Measurements from ENCODE around the gene RNF111.
"Not testable (repeated sequence)": the region's sequence is repeated elsewhere in the genome, so short reads cannot be mapped to it uniquely, and the experiment has no call there.

RNF111 gene

DNA sequence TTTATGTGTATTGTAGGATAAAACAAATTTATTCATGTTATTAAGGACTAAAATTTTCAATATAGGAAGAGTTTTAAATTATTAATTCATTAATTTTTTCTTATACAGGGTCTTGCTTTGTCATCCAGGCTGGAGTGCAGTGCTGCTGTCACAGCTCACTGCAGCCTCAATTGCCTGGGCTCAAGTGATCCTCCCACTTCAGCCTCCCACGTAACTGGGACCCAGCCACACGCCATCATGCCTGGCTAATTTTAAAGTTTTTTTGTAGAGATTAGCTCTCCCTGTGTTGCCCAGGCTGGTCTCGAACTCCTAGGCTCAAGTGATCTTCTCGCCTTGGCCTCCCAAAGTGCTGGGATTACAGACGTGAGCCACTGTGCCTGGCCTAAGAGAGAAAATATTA, 132.2 kb downstream of the RNF111 start:
- no peak for DNase-seq (ENCODE audit: insufficient read length)
- no peak for FAIRE-seq
- TF ChIP-seq TAF1 (IDR thresholded peaks at IDR 0.05; ENCODE audit: borderline replicate concordance, low read depth, low read length) = no peak
- TF ChIP-seq POLR2A (IDR thresholded peaks at IDR 0.05; ENCODE audit: low read depth, low read length) = no peak
- no peak for TF ChIP-seq POLR2AphosphoS5 (IDR thresholded peaks at IDR 0.05; ENCODE audit: low read depth, low read length)

DNA sequence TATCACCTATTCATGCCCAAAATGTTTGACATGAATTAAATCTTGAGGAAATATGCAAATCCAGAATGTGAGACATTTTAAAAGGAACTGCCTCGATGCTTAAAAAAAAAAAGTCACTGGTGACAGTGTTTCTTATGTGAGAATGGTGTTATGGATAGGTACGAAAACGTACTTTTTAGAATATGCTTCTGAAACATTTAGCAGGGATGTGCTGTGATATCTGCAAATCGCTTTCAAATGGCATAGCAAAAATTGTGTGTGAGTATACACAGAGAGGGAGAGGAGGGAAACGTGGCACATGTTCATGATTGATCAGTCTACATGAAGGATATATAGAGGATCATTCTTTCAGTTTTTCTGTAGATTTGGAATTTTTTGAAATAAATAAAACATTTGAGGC, 133.5 kb downstream of the RNF111 start:
- FAIRE-seq (no peak), DNase-seq (ENCODE audit: insufficient read length) (no peak)
- TF ChIP-seq TAF1 (IDR thresholded peaks at IDR 0.05; ENCODE audit: borderline replicate concordance, low read depth, low read length) (no peak), POLR2A (IDR thresholded peaks at IDR 0.05; ENCODE audit: low read depth, low read length) (no peak), POLR2AphosphoS5 (IDR thresholded peaks at IDR 0.05; ENCODE audit: low read depth, low read length) (no peak)

DNA sequence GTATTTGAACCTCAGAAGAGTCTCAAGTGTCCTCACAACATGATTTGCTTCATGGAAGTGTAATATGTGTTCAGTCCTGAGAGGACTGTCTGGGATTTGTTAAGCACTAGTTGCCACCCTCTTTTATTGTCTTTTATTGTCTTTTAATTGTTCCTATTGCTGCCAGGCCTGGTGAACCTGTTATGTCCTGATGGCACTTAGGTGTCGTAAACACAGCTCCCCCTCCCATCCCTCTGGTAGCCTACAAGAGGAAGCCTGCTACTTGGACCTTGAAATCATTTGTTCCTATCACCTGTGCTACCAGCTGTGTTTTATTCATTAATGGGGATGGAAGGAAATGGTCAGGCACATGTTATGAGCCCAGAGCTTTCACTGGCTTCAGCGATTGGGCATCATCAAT, 136.8 kb downstream of the RNF111 start:
- DNase-seq (ENCODE audit: insufficient read length) (no peak), FAIRE-seq (no peak)
- TF ChIP-seq POLR2AphosphoS5 (IDR thresholded peaks at IDR 0.05; ENCODE audit: low read depth, low read length) (no peak; the same call in 1 of the 2 replicates), TAF1 (IDR thresholded peaks at IDR 0.05; ENCODE audit: borderline replicate concordance, low read depth, low read length) (no peak), POLR2A (IDR thresholded peaks at IDR 0.05; ENCODE audit: low read depth, low read length) (no peak; the same call in none of the 2 replicates)

DNA sequence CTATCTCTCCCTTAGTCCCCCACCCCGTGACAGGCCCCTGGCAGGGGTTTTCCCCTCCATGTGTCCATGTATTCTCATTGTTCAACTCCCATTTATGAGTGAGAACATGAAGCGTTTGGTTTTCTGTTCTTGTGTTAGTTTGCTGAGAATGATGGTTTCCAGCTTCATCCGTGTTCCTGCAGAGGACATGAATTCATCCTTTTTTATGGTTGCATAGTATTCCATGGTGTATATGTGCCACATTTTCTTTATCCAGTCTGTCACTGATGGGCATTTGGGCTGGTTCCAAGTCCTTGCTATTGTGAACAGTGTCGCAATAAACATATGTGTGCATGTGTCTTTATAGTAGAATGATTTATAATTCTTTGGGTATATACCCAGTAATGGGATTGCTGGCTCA, 138.2 kb downstream of the RNF111 start:
- DNase-seq (ENCODE audit: insufficient read length); FAIRE-seq: not testable (repeated sequence)

DNA sequence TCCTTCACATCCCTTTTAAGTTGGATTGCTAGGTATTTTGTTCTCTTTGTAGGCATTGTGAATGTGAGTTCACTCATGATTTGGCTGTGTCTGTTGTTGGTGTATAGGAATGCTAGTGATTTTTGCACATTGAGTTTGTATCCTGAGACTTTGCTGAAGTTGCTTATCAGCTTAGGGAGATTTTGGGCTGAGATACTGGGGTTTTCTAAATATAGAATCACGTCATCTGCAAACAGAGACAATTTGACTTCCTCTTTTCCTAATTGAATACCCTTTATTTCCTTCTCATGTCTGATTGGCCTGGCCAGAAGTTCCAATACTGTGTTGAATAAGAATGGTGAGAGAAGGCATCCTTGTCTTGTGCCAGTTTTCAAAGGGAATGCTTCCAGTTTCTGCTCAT, 139.8 kb downstream of the RNF111 start:
- FAIRE-seq; DNase-seq (ENCODE audit: insufficient read length): not testable (repeated sequence)

DNA sequence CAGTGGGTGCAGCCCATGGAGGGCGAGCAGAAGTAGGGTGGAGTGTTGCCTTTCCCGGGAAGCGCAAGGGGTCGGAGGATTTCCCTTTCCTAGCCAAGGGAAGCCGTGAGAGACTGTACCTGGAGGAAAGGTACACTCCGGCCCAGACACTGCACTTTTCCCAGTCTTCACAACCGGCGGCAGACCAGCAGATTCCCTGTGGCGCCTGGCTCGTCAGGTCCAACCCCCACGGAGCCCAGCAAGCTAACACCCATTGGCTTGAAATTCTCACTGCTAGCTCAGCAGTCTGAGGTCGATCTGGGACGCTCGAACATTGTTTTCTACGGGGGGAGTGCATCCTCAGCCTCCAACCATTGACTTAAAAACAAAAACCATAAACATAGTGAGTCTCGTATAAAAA, 144.0 kb downstream of the RNF111 start:
- TF ChIP-seq TAF1 (IDR thresholded peaks at IDR 0.05; ENCODE audit: borderline replicate concordance, low read depth, low read length) = no peak
- FAIRE-seq (no peak), DNase-seq (ENCODE audit: insufficient read length) (no peak)

DNA sequence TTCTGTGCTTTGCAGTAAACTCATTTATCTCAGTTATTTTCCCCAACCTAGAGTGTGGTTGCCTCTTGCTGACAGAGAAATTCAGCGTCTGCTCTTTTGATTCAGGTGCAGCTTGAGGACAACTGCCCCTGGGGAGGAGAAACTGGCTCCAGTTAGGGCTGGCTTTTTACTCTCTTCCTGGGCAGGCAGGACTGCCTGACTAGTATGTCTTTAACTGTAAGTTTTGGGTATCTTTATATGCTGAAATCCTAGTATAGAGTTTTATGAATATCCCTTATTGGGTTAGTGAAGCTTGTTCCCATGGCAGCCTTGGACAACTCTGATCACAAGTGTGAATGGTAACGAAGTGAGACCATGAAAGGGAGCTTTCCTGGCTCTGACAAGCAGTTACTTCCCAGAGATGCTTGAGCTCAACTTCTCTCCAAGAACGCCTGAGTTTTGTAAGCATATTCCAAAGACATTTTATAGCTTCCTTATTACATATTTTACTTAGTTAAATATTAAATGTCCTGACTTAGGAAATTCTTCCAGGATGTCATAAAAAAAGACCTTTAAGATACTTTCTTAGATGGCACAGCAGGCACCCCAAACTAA, 144.6 kb downstream of the RNF111 start:
- no peak for FAIRE-seq
- TF ChIP-seq TAF1 (IDR thresholded peaks at IDR 0.05; ENCODE audit: borderline replicate concordance, low read depth, low read length) = no peak
- TF ChIP-seq POLR2A (IDR thresholded peaks at IDR 0.05; ENCODE audit: low read depth, low read length) = 0 out of 2 replicates have a peak, but pooled peaks have one; percentile 19
- DNase-seq (ENCODE audit: insufficient read length) = no peak

DNA sequence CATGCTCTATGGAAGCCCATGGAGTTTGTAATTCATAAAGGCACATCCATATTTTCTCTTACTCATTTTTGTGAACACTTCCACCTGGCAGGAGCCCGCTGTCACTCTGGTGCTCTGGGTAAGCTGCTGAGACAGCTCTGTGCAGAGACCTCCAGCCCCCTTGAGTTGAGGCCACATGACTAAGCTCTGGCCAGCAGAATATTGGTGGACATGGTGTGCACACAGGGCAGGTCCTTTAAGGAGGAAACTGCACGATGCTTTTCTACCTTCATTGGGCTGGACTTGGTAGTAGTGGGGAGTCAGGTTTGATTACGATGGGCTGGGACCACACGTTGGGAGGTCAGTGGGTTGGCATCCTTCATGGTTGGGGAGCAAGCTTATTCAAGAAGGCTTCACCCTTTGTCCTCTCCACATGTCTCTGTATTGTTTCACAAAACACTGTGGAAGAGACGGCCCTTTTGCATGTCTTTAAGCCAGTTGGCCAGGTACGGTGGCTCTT, 146.5 kb downstream of the RNF111 start:
- FAIRE-seq (peak; percentile 24), DNase-seq (ENCODE audit: insufficient read length) (no peak)
- no peak for TF ChIP-seq TAF1 (IDR thresholded peaks at IDR 0.05; ENCODE audit: borderline replicate concordance, low read depth, low read length)
- peak; percentile 56 for TF ChIP-seq POLR2A (IDR thresholded peaks at IDR 0.05; ENCODE audit: low read depth, low read length)
- peak; percentile 75 for TF ChIP-seq POLR2AphosphoS5 (IDR thresholded peaks at IDR 0.05; ENCODE audit: low read depth, low read length)

DNA sequence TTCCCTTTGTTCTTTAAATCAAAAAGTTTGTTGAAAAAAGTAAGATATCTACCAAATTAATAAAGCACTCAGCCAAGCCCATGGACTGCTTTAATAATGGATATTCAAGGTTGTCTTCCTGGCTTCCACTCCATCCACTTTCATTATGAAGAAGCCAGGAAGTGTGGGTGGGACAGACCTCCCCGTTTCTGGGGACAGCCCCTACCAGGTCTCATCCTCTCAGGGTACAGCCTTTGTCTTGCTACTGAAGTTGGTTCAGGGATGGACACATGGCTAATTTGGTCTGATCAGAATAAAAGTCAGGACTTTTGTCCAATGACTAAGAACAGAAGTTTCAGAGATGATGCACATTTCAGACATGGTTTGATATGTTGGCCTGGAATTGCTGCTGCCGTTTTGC, 150.1 kb downstream of the RNF111 start:
- peak; percentile 32 for DNase-seq (ENCODE audit: insufficient read length)
- TF ChIP-seq TAF1 (IDR thresholded peaks at IDR 0.05; ENCODE audit: borderline replicate concordance, low read depth, low read length) = no peak
- TF ChIP-seq POLR2AphosphoS5 (IDR thresholded peaks at IDR 0.05; ENCODE audit: low read depth, low read length) = no peak
- no peak for TF ChIP-seq POLR2A (IDR thresholded peaks at IDR 0.05; ENCODE audit: low read depth, low read length)
- peak; percentile 89 for FAIRE-seq

DNA sequence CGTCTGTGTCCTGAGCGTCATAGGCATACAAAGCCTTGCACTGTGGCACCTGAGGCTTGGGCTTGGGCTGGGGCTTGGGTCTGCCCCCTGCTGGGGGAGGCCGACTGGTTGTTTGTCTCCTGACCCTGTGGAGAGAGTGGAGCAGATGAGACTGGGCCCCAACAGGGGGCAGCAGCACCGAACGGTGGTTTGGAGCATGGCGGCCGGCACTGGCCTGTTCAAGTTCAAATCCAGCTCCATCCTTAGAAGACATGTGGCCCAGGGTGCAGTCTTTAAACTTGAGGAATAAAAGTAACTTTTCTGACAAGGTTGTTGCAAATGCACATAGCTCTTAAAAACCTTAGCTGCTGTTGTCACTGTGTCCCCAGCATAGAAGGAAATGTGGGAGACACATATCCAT, 150.8 kb downstream of the RNF111 start:
- no peak for TF ChIP-seq POLR2AphosphoS5 (IDR thresholded peaks at IDR 0.05; ENCODE audit: low read depth, low read length)
- no peak for TF ChIP-seq TAF1 (IDR thresholded peaks at IDR 0.05; ENCODE audit: borderline replicate concordance, low read depth, low read length)
- no peak for TF ChIP-seq POLR2A (IDR thresholded peaks at IDR 0.05; ENCODE audit: low read depth, low read length)
- FAIRE-seq = peak; percentile 89
- peak; percentile 69 for DNase-seq (ENCODE audit: insufficient read length)

DNA sequence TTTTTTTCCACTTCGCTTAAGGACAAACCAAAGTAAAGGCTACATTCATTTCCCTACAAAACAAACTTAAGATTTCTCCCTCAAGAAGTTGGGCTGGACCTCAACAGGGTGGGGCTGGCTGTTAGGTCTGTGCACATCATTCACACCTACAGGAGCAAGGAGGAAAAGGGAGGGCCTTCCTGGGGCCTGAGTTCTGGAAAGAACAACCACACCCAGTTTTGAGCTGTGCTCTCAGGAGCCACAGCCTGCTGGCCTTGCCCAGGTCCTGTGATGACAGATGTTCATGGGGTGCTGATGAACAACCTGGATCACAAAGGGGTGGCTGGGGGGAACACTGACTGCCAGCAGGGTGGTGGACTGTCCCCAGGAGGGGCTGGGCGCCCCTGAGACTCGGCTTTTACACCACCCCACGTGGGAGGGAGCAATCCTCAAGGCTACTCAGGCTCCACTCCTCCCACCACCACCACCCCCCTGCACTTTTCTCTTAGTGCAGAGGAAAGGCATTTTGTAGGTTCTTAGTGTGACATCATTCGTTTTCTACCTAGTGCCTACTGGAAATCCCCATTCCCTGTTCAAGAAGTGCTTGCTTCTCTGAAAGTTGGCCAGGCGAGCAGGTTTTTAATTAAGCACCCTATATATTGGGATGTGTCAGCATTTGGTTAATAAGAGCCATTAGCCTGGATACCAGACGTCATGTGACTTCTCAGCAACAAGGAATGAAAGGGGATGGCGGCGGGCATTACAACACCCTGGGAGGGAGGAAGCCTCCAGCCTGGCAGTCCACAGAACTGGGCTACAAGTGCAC, 153.2 kb downstream of the RNF111 start:
- DNase-seq (ENCODE audit: insufficient read length) (no peak), FAIRE-seq (peak; percentile 73)
- TF ChIP-seq POLR2A (IDR thresholded peaks at IDR 0.05; ENCODE audit: low read depth, low read length) (no peak), TAF1 (IDR thresholded peaks at IDR 0.05; ENCODE audit: borderline replicate concordance, low read depth, low read length) (no peak), POLR2AphosphoS5 (IDR thresholded peaks at IDR 0.05; ENCODE audit: low read depth, low read length) (no peak)

DNA sequence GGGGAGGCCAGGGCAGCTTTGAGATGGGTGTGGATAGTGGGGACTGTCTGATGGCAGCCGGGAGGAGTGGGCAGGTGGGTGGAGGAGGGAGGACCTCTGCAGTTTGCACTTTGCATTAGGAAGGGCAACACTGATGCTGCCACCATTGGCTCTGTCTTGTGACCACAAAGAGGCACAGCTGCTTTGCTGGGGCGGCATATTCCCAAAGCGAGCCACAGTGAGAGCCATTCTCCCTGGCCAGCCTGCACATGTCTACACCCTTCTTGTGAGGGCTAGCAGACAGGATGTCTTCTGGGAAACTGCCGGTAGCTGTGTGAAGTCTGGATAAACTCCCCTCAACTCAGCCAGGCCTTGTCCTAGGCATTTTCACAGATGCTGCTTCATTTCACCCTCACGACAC, 155.8 kb downstream of the RNF111 start:
- FAIRE-seq = no peak
- TF ChIP-seq POLR2AphosphoS5 (IDR thresholded peaks at IDR 0.05; ENCODE audit: low read depth, low read length) = peak; percentile 15; the same call in 1 of the 2 replicates
- TF ChIP-seq POLR2A (IDR thresholded peaks at IDR 0.05; ENCODE audit: low read depth, low read length) = no peak

DNA sequence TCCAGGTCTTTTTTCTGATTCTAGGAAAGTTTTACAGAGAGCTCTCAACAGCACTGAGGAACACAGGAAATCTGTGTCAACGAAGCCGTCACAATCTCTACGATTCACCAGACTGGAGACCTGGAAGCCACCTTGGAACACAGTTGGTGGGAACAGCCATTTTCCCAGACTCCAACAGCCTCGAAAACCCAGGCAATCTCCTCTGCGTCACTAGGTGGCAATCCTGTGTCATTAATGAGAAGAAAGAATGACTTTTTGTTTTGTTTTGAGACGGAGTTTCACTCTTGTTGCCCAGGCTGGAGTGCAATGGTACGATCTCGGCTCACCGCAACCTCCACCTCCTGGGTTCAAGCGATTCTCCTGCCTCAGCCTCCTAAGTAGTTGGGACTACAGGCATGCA, 157.1 kb downstream of the RNF111 start:
- not testable (repeated sequence) for FAIRE-seq; DNase-seq (ENCODE audit: insufficient read length)

More for the DNA sequence above, 155.8 kb downstream of the RNF111 start:
- DNase-seq (ENCODE audit: insufficient read length) = no peak
